Activated naive CD4-positive, alpha-beta T cell treated with anti-CD3 and anti-CD28 coated beads, Interleukin-2, amount 50 U/mL, for 16 hours (primary cell): Measurements from ENCODE around the gene CLSTN1.
A peak's percentile ranks its signal among the peaks of the same experiment; 100 is the strongest.
"Not testable (repeated sequence)": the region's sequence is repeated elsewhere in the genome, so short reads cannot be mapped to it uniquely, and the experiment has no call there.

Source experiments
- DNase-seq: peaks from one replicate; pipeline ENCODE4 v3.0.0-alpha.2; 2020

Gene CLSTN1

DNA sequence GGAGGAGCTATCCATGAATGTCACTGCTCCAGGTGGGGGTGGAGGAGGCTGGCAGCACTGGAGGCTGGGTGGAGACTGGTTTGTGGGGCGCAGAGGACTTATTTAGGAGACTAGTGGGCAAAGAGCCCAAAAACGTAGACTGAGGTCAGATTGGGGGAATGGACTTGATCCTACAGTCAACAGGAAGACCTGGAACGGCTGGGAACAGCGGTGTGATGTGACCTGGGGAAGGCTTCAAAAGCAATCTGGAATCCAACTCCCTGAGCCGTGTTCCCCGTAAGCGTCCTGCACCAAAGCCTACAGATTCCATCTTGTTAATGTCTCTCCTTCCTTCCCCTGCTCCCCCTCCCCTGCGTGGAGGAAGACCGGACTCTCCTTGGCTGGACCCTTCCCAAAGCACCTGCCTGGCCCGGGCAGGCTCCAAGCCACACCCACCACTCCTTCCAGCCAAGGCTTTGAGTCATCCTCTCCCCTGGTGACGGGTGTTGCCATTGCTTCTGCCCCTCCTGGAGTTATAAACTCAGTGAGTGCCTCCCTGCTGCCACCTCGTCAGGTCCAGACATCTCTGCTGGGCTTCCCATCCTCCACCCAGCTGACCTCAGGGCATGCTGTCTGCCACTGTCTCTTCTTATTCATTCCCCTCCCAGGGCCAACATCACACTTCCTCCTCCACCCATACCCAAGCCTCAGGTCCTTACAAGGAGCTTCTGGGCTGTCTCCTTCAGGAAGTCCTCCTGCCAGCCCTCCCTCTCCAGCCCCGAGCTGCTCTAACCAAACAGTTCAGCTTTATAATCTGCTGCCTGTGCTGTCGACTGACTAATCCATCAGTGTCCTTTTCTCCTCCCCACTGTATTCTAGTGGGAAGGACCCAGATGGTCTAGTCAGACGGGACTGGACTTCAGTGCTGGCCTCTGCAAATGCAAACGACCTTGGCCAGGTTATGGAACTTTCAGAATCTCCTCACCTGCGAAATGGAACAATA lies 1.6 kb upstream of the CLSTN1 start:
- peak; percentile 33 for DNase-seq

DNA sequence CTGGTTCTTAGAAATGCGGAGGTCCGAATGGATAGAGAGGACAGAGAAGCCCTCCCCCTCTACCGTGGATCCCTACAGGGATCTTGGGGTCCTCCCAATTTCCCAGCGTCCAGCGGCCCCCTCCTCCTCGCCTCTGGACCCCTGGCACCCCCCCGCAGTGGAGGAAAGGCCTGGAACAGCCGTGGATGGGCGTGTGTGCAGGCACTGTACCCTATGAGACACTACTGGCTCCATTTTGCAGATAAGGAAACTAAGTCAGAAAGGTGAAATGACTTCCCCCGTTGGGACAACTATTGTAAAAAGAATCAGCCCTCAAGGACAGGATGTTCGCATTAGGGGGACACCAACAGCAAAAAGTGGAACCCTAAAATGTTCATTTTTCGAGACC lies 931 bp upstream of the CLSTN1 start:
- no peak for DNase-seq

DNA sequence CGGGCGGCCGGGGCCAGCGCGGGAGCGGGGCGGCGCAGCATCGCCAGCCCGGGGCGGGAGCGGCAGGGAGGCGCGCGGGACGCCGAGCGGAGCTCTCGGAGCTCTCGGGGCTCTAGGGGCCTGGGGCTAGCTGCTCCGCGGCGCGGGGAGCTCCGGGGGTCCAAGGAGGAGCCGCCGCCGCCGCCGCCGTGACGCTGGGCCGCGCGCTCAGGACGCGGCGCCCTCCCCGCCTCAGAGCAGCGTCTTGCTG lies 147 bp downstream of the CLSTN1 start:
- DNase-seq = no peak

DNA sequence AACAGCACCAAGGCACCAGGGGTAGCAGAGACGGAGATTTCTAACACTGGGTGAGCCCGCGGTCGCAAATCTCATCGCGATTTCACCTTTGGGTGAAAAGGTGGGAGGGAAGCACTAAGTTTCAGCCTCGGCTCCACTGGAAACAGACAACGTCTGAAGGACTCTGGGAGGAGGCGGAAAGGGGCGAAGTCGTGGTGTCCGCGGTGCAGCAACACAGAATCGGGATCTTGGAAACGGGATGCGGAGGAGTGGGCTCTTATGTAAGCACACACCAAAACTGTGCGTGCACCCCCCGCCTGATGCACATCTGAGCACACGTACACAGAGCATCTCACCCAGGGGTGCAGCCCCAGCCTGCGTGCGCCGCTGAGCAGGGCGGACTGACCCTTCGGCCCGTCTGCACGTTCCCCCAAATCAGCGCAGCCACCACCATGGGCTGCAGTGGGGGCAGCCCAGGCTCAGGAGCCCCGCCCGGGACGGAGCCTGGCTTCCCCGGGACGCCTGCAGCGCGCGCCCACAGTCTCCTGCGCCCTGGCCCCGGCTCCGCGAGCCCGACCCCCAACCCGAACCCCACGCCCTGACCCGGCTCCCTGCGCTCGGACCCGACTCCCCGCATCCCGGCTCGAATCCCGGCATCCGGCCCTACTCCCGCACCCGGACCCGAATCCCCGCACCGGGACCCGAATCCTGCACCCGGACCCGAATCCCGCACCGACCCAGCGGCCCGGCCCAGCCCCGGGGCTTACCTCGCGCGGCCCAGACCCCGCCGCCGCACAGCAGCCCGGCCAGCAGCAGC lies 670 bp downstream of the CLSTN1 start:
- DNase-seq = peak; percentile 25

DNA sequence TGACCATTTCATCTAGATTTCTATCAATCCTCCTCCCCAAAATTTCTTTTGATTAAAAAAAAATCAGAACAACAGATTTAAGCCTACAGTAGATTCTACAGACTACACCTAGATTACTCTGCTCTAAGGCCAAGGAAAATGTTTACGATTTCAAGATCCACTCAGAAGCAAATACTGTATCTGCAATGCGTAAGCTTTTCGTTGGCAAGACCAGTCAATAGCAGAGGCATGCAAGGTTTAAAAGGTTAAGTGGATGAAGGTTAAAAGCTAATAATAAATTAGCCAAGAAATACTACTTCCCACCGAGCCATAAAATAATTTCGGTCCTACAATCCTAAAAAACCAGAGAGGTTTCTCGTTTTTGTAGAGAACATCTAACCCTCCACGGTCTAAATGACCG lies 1.3 kb downstream of the CLSTN1 start:
- no peak for DNase-seq

DNA sequence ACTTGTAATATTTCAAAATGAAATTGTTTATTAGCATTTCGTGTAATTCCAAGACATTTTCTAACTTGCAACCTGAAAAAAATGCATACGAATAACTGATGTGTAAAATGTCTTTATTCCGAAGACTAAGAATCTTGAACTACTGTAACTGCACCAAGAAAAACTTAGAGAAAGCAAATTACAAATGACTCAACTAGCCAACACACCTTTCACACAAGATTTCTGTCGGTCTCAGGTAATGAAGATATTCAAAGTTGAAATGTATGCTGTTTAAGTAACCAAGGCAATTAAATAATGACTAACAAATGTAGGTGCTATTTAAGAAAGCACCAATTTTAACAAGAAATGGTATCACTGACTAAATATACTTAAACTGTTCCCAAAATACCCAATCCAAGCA lies 2.1 kb downstream of the CLSTN1 start:
- DNase-seq = no peak

DNA sequence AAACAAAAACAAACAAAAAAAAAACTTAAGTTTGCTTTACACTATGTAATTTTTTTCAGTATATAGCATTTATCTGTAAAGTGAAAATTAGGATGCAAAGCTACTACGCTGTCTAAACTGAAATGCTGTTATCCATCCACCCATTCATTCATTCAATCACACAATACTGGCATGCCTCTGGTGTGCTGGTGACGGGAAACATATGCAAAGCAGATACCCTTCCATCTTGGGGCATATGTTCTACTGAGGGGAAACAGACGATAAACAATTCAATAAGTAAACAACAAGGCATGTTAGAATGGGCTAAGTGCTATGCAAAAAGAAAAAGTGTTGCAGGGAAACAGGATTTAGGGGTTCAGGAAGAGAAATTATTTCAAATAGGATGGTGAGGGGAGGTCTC lies 3.2 kb downstream of the CLSTN1 start:
- no peak for DNase-seq

DNA sequence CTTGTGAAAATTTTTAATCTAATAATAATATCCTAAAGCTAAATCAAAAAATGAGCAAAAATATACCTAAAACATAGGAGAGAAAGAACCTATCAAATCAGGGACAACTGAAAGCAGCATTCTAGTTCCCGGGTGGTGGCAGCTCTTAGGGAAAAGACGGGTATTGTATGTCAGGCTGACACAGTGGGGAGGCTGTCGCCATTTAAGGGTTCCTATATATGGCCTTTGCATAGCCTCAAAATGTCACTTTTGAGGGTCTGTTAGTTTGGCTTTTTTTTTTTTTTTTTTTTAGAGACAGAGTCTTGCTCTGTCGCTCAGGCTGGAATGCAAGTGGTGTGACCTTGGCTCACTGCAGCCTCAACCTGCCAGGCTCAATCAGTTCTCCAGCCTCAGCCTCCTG lies 6.0 kb downstream of the CLSTN1 start:
- DNase-seq = no peak

DNA sequence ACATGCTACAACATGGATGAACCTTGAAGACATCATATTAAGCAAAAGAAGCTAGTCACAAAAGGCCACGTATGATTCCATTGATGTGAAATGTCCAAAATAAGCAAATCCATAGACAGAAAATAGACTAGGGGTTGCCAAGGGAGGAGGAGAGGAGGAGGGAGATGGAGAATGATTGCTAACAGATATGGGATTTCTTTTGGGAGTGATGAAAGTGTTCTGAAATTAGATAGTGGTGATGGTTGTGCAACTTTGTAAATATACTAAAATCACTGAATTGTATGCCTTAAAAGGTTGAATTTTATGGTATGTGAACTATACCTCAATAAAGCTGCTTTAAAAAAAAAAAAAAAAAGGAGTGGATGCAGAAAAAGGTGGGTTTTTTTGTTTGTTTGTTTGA lies 7.6 kb downstream of the CLSTN1 start:
- no peak for DNase-seq

DNA sequence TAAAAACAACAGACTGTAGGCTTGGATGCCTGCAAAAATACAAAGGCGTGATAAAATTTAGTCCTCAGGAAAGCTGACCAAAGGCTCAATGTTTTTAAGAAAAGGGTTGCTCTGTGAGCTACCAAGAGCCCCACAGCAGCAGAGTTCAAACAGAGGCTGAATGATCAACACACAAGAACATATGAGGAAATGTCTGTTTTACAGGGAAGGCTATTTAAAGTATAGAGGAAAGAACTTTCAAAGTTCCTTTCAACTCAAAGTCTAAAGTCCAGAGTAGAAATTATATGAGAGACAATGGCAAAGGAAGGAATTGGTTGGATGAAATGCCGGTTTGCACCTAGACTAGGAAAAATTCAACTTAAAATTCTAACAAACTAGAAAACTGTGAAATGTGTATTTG lies 8.6 kb downstream of the CLSTN1 start:
- no peak for DNase-seq

DNA sequence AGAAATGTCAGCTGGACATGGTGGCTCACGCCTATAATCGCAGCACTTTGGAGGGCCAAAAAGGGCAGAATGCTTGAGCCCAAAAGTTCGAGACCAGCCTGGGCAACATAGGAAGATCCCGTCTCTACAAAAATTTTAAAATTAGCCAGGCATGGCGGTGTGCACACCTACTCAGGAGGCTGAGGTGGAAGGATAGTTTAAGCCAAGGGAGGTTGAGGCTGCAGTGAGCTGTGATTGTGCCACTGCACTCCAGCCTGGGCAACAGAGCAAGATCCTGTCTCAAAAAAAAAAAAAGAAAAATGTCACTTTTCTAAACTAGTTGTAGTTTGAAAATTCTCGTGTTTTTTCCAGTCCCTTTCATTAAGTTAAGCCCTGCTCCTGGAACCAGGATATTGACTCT lies 9.1 kb downstream of the CLSTN1 start:
- DNase-seq = no peak

DNA sequence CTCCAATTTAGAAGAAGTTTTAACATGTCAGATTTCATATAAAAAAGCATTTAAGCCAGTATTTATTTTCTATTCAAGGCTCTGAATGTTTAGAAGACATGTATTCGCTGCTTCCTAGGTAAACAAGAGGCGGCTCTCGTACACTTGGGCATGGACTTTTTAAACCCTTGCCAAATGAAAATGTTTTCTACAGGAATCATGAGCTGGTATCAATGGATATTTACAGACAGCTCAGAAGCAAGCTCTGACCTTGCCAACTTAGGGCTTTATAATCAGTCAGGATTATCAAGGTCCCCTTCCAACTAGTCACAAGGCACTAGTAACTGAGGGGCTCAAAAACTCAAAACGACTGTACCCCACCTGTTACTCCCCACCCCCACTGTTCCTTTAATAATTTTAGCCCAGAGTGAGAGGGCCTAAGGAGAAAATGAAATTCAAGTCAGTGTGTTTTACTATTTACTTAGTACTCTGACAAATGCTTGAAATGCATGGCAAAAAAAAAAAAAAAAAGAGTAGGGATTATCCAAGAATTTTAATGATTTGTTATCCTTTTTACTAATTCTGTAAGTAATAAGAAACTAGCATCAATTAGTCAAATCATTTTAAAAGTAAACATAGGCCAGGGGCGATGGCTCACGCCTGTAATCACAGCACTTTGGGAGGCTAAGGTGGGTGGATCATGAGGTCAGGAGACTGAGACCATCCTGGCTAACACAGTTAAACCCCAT lies 12.4 kb downstream of the CLSTN1 start:
- DNase-seq = no peak

DNA sequence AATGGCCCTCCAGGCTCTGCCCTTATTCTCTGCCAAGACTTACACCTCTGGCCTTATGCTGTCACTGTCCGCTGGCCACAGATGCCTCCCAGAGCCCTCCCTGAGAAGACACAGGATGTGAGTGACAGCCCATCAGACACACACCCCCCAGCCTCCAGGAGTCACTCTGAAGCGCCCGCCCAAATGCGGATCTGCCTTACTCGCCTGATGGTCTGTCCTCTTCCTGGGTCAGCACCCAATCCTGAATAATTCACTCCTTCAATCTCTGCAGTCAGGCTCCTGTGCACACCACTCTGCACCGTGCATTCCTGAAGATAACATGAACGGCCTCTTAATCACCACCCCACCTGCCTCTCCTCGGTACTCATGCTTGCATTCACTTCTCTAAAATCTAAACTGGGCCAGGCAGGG lies 14.7 kb downstream of the CLSTN1 start:
- DNase-seq = no peak

DNA sequence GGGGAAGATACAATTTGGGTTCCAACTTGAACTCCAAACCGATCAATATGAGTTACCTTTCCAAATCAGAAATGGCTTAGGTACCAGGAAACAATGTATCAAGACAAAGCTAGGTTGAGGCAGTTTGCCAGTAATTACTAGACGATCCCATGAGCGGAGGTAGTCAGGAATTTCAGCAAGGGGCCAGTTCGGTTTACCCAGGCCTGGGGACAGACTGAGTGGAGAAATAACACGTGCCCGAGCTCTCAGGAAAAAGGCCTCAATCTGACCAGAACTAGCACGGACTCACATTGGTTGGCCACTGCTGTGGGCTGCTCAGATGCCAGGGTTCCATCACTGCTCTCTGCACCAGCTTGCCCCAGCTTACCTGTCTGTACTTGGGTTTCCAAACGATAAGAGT lies 15.3 kb downstream of the CLSTN1 start:
- DNase-seq = no peak

DNA sequence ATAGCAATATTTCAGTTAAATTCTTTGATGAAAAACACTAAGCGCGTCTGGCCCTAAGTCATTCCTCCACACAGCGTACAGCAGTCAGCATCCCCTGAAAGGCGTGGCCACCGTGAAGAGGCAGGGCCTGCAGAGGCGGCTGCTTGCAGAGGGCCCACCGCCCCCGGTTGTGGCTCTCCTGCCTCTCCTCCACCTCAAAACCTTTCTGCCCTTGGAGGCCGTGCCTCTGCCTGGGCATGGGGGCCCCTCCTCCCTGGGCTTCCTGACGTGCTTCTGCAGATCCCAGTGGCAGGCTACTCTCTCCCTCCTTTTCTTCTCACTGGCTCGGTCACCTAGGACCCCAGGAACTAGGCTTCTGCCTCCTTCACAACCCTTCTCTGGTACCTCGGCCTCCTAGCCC lies 16.2 kb downstream of the CLSTN1 start:
- DNase-seq = no peak

DNA sequence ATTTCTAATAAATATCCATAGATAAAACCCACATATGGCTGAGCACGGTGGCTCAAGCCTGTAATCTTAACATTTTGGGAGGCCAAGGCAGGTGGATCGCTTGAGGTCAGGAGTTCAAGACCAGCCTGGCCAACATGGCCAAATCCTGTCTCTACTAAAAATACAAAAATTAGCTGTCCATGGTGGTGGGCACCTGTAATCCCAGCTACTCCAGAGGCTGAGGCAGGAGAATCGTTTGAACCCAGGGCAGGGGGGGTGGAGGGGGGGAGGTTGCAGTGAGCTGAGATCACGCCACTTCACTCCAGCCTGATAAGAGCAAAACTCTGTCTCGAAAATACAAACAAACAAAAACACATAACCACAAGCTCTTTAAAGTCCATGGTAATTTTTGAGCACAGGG lies 17.8 kb downstream of the CLSTN1 start:
- DNase-seq = not testable (repeated sequence)

DNA sequence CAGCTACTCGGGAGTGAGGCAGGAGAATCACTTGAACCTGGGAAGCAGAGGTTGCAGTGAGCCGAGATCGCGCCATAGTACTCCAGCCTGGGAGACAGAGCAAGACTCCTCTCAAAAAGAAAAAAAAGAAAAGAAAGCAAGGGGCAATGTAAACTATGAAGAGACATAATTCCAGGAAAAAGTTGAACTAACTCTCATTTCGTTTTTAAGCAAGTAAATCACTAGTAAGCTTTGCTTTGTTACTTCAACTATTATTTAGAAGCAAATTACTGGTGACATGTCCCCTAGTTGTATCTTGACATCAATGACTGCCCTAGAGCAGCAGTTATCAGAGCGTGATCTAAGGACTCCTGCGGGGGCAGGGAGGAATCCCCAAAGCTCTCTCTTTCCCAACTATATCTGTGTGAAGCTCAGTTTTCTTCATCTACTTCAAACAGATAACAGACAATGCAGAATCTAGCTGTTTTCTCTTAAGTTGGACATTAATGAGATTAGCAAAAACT lies 18.7 kb downstream of the CLSTN1 start:
- DNase-seq = no peak

DNA sequence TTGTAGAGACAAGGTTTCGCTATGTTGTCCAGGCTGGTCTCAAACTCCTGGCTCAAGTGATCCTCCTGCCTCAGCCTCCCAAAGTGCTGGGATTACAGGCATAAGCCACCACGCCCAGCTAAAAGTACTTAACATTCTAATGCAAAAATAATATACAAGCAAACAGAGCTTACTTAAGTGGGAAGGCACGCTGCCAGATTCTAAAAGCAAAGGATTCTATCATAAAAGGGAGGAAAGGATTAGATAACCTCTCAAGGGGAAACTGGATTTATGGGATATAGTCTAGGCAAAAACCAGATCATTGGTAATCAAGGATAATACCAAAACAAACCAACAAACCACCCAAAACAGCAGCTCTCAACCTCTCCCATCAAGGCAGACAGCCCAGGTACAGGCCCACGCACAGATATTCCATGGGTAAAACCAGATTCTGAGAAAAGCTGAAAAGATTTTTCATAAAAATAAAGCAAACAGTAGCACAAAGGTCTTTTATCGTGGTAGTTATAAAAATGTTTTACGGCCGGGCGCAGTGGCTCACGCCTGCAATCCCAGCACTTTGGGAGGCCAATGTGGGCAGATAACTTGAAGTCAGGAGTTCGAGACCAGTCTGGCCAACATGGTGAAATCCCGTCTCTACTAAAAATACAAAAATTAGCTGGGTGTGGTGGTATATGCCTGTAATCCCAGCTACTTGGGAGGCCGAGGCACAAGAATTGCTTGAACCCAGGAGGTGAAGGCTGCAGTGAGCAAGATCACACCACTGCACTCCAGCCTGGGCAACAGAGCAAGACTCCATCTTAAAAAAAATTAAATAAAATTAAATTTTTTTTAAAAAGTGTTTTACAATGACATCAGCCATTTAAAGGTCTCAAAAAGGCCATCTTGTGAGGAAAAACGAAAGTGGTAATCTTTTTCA lies 20.5 kb downstream of the CLSTN1 start:
- not testable (repeated sequence) for DNase-seq

DNA sequence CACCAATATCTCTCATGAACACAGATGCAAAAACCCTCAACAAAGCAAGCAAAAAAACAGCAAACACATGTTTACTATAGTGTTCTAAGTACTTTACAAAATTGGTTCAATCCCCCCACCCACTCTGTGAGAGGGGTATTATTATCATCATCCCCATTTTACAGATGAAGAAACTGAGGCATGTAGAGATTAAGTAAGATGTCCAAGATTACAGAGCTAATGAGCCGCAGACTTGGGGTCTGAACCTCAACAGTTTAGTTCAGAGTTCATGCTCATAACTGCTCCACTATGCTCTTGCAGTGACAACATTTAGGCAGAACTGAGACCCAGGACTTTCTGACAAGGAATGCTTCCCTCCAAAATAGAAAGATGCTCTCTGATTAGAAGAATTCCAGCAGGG lies 21.9 kb downstream of the CLSTN1 start:
- no peak for DNase-seq

DNA sequence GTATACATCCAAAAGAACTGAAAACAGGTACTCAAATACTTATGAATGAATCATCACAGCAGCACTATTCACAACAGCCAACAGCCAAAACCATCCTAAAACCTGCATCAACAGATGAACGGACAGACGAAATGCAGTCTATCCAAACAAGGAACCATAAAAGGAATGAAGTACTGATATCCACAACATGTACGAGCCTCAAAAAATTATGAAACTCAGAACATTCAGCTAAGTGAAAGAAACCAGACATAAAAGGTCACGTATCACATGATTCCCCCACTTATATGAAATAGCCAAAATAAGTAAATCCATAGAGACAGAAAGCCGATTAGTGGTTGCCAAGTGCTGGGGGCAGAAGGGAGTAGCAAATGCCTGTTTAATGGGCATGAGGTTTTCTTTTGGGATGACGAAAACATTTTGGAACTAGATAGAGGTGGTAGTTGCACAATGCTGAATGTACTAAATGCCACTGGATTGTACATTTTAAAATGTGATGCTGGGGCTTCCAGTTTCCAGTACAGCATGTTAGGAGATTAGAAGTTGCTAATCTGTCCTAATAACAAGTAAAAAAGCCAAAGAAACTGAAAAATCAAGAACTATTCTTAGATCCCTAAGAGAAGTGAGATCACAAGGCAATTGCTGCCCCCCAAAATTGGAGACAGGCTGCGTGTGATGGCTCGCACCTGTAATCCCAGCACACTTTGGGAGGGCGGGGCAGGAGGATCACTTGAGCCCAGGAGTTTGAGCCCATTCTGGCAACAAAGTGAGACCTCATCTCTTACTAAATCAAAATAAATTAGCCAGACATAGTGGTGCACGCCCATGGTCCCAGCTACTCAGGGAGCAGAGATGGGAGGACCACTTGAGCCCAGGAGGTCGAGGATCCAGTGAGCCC lies 25.3 kb downstream of the CLSTN1 start:
- DNase-seq = no peak

DNA sequence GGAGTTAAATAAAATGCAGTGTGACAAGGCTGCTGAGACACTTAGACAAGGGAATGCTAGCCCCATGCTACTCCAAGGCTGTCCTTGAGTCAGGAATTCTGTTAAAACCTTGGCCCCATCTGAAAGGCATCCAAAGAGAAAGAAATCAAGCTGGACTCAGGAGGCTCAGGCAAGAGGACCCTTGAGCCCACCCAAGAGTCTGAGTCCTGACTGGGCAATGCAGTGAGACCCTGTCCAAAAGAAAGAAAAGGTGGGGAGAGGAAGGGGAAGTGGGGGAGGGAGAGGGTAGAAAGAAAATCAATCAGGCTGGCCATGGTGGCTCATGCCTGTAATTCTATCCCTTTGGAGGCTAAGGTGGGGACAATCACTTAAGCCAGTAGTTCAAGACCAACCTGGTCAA lies 26.7 kb downstream of the CLSTN1 start:
- no peak for DNase-seq
